OCI-LY7 (cell line): Measurements from ENCODE around the gene XPA. TPM values are rescaled to one million over a fixed set of nuclear protein-coding genes. Genes with fewer than 3 reads are reported as not detected.

Experiments
- BruUV-seq: library from RNA; stranded (reverse); fragments of 400-500 nt; replicated peaks from 2 replicates; lab custom pipeline; 2021; lab: Mats Ljungman, UMichigan
- CTCF ChIA-PET: fragments of 300-600 bp; sonication (Branson Sonifier 250); formaldehyde crosslinking; loops from one replicate; lab custom pipeline; 2022; ENCODE audit warnings: antibody characterized with exemption; ENCODE audit not compliant: unreplicated experiment; lab: Charles Lee
- POLR2A ChIA-PET: fragments of 300-600 bp; sonication (Branson Sonifier 250); formaldehyde crosslinking; loops from one replicate; lab custom pipeline; 2022; ENCODE audit warnings: antibody characterized with exemption; lab: Charles Lee
- DNase-seq: peaks from one replicate; pipeline ENCODE4 v3.0.0-alpha.2; 2015; ENCODE audit warnings: low spot score
- H2AFZ ChIP-seq: fragments of 200-600 bp; sonication (generic), shearing (Covaris generic); 2 replicates; pipeline ENCODE4 v1.6.1; 2014; ENCODE audit warnings: mild to moderate bottlenecking, antibody characterized with exemption, low read length, moderate library complexity
- H3K27ac ChIP-seq: fragments of 200-600 bp; sonication (generic); 2 replicates; pipeline ENCODE4 v1.5.1; 2014; ENCODE audit warnings: mixed run types, low read depth, mild to moderate bottlenecking, moderate library complexity, low read length, inconsistent platforms; ENCODE audit not compliant: poor library complexity, severe bottlenecking
- H3K36me3 ChIP-seq: fragments of 200-600 bp; sonication (generic); 2 replicates; pipeline ENCODE4 v1.6.1; 2014; ENCODE audit warnings: mild to moderate bottlenecking, antibody characterized with exemption, low read length, moderate library complexity, mixed read lengths; ENCODE audit not compliant: insufficient read depth
- H3K4me1 ChIP-seq: fragments of 200-600 bp; sonication (generic); 2 replicates; pipeline ENCODE4 v1.5.1; 2014; ENCODE audit warnings: mild to moderate bottlenecking, low read length; ENCODE audit not compliant: insufficient read depth, poor library complexity, severe bottlenecking
- H3K4me2 ChIP-seq: fragments of 200-600 bp; sonication (generic); 2 replicates; pipeline ENCODE4 v1.6.1; 2014; ENCODE audit warnings: mild to moderate bottlenecking, low read length
- H3K4me3 ChIP-seq: fragments of 200-600 bp; sonication (generic); 2 replicates; pipeline ENCODE4 v1.5.1; 2014; ENCODE audit warnings: mild to moderate bottlenecking, low read depth, low read length; ENCODE audit not compliant: poor library complexity, severe bottlenecking
- H3K79me2 ChIP-seq: fragments of 200-600 bp; sonication (generic); 2 replicates; pipeline ENCODE4 v1.6.1; 2016; ENCODE audit warnings: low read depth, mild to moderate bottlenecking, low read length, moderate library complexity, mixed read lengths; ENCODE audit not compliant: insufficient read depth
- H3K9me2 ChIP-seq: fragments of 200-600 bp; sonication (generic); 2 replicates; pipeline ENCODE4 v1.6.1; 2016; ENCODE audit warnings: mild to moderate bottlenecking, low read length, mixed read lengths; ENCODE audit not compliant: insufficient read depth
- H3K9me3 ChIP-seq: fragments of 200-600 bp; sonication (generic); 2 replicates; pipeline ENCODE4 v1.6.1; 2014; ENCODE audit warnings: mild to moderate bottlenecking, mixed run types, low read length, mixed read lengths
- H4K20me1 ChIP-seq: fragments of 200-600 bp; sonication (generic); 2 replicates; pipeline ENCODE4 v1.6.1; 2014; ENCODE audit warnings: mild to moderate bottlenecking, antibody characterized with exemption, low read length, moderate library complexity, mixed read lengths; ENCODE audit not compliant: insufficient read depth
- CTCF ChIP-seq: fragments of 200-600 bp; sonication (generic); conservative IDR thresholded peaks from 2 replicates; pipeline ENCODE4 v1.5.1; 2014; ENCODE audit warnings: mild to moderate bottlenecking, antibody characterized with exemption, low read length, moderate library complexity, mixed read lengths
- EZH2phosphoT487 ChIP-seq: fragments of 200-600 bp; sonication (generic); IDR thresholded peaks from 2 replicates; pipeline ENCODE4 v1.6.1; 2018; ENCODE audit warnings: low read depth, borderline replicate concordance, mild to moderate bottlenecking, mixed run types, antibody characterized with exemption, low read length, moderate library complexity, mixed read lengths
- intact Hi-C: fragments of 100-400 bp; cut with micrococcal nuclease; formaldehyde crosslinking; loops from one replicate; pipeline ENCODE4 v1.10.0; 2022; ENCODE audit not compliant: unreplicated experiment
- total RNA-seq, 2 experiments: library from RNA; depleted of rRNA in 1 of 2; stranded (reverse); fragments of >200 nt in 1 of 2; shearing (Covaris generic) in 1 of 2; gene quantifications; 2 replicates each; pipeline ENCODE4 v1.2.3, GENCODE V29; 2014 to 2022

Gene XPA
- total RNA-seq, 2 experiments from 2014 or later: 15.7 to 15.8 TPM

- CTCF ChIA-PET: no interaction called here
Observed at GRCh38 chr9:97723819-97724218, 26.7 kb upstream of the XPA start.

GRCh38 chr9:97722331-97722730 is 25.2 kb upstream of the XPA start:
- H3K79me2 ChIP-seq: no peaks in the 10 kb centered on the region
- H3K9me3 ChIP-seq: no peaks in the 10 kb centered on the region
- no peak overlapping the region for H3K27ac ChIP-seq
- TF ChIP-seq CTCF: no peak
- TF ChIP-seq EZH2phosphoT487: no peak
- ChIA-PET CTCF (no interaction called here), POLR2A (no interaction called here)
- no TSS peak for BruUV-seq
- H2AFZ ChIP-seq: no peak overlapping the region
- no peaks in the 10 kb centered on the region for H3K36me3 ChIP-seq
- H3K4me1 ChIP-seq: no peaks in the 10 kb centered on the region
- no peak for DNase-seq
- no peak overlapping the region for H3K4me2 ChIP-seq
- no peaks in the 10 kb centered on the region for H3K9me2 ChIP-seq
- H3K4me3 ChIP-seq: no peak overlapping the region
- H4K20me1 ChIP-seq: no peaks in the 10 kb centered on the region
- intact Hi-C loops: no loop called here

More at GRCh38 chr9:97723819-97724218, 26.7 kb upstream of the XPA start:
- BruUV-seq: no TSS peak
- POLR2A ChIA-PET: no interaction called here
- Histone ChIP-seq H3K27ac (no peak overlapping the region), H3K79me2 (no peaks in the 10 kb centered on the region), H3K4me2 (no peak overlapping the region), H3K4me1 (no peaks in the 10 kb centered on the region), H3K4me3 (no peak overlapping the region), H3K9me2 (no peaks in the 10 kb centered on the region), H3K9me3 (no peaks in the 10 kb centered on the region), H4K20me1 (no peaks in the 10 kb centered on the region), H2AFZ (no peak overlapping the region), H3K36me3 (no peaks in the 10 kb centered on the region)
- intact Hi-C loops: no loop called here
- TF ChIP-seq EZH2phosphoT487 (no peak), CTCF (no peak)
- DNase-seq: no peak

GRCh38 chr9:97721396-97721795 is 24.3 kb upstream of the XPA start:
- TF ChIP-seq CTCF (no peak), EZH2phosphoT487 (no peak)
- POLR2A ChIA-PET: no interaction called here
- H3K9me3 ChIP-seq: no peaks in the 10 kb centered on the region
- BruUV-seq: no TSS peak
- H3K79me2 ChIP-seq: no peaks in the 10 kb centered on the region
- DNase-seq: no peak
- intact Hi-C loops: no loop called here
- no peaks in the 10 kb centered on the region for H4K20me1 ChIP-seq
- CTCF ChIA-PET: no interaction called here
- H2AFZ ChIP-seq: no peak overlapping the region
- no peaks in the 10 kb centered on the region for H3K9me2 ChIP-seq
- H3K4me1 ChIP-seq: no peaks in the 10 kb centered on the region
- no peak overlapping the region for H3K4me3 ChIP-seq
- no peak overlapping the region for H3K27ac ChIP-seq
- no peaks in the 10 kb centered on the region for H3K36me3 ChIP-seq
- H3K4me2 ChIP-seq: no peak overlapping the region
